NCI-H1092 (cell line): ENCODE data around the gene WDFY2.
"Not testable (repeated sequence)": the region's sequence is repeated elsewhere in the genome, so short reads cannot be mapped to it uniquely, and the experiment has no call there.

Source experiments
- DNase-seq: peaks from one replicate; lab custom pipeline; 2025; lab: John Stamatoyannopoulos, UW

Gene WDFY2

GRCh38 chr13:51564252-51564651 is 20.0 kb upstream of the WDFY2 start:
- no peak for DNase-seq

- DNase-seq: no peak
Measured at GRCh38 chr13:51564671-51565070, 19.6 kb upstream of the WDFY2 start.

GRCh38 chr13:51569001-51569400 is 15.3 kb upstream of the WDFY2 start:
- DNase-seq: not testable (repeated sequence)

GRCh38 chr13:51576754-51577153 is 7.5 kb upstream of the WDFY2 start:
- no peak for DNase-seq

- no peak for DNase-seq
Measured at GRCh38 chr13:51577690-51578089, 6.6 kb upstream of the WDFY2 start.

GRCh38 chr13:51579676-51580075 is 4.6 kb upstream of the WDFY2 start:
- DNase-seq: no peak

GRCh38 chr13:51581148-51581820 is 3.0 kb upstream of the WDFY2 start:
- no peak for DNase-seq

- DNase-seq: no peak
Measured at GRCh38 chr13:51583469-51583874, 790 bp upstream of the WDFY2 start.

GRCh38 chr13:51584731-51585672 is 740 bp downstream of the WDFY2 start:
- DNase-seq: peak; percentile 37

- DNase-seq: no peak
Measured at GRCh38 chr13:51585696-51586095, 1.4 kb downstream of the WDFY2 start.

- no peak for DNase-seq
Measured at GRCh38 chr13:51587372-51587771, 3.1 kb downstream of the WDFY2 start.

- no peak for DNase-seq
Measured at GRCh38 chr13:51588406-51588949, 4.2 kb downstream of the WDFY2 start.

GRCh38 chr13:51589793-51590192 is 5.5 kb downstream of the WDFY2 start:
- no peak for DNase-seq

- DNase-seq: no peak
Measured at GRCh38 chr13:51590231-51590970, 6.1 kb downstream of the WDFY2 start.

- DNase-seq: no peak
Measured at GRCh38 chr13:51590971-51591627, 6.8 kb downstream of the WDFY2 start.

- DNase-seq: not testable (repeated sequence)
Measured at GRCh38 chr13:51591938-51592337, 7.7 kb downstream of the WDFY2 start.

- no peak for DNase-seq
Measured at GRCh38 chr13:51594432-51594831, 10.2 kb downstream of the WDFY2 start.

- DNase-seq: no peak
Measured at GRCh38 chr13:51595416-51595815, 11.2 kb downstream of the WDFY2 start.

- no peak for DNase-seq
Measured at GRCh38 chr13:51596541-51596940, 12.3 kb downstream of the WDFY2 start.

- DNase-seq: no peak
Measured at GRCh38 chr13:51599444-51600176, 15.3 kb downstream of the WDFY2 start.

GRCh38 chr13:51600703-51601102 is 16.4 kb downstream of the WDFY2 start:
- DNase-seq: no peak
